Keratinocyte (primary cell): Measurements from ENCODE around the gene P3H1.
"Not testable (repeated sequence)": the region's sequence is repeated elsewhere in the genome, so short reads cannot be mapped to it uniquely, and the experiment has no call there.

Experiments
- EZH2 ChIP-seq: IDR thresholded peaks from one replicate; pipeline ENCODE4 v1.6.1; 2012; ENCODE audit warnings: inconsistent platforms, mild to moderate bottlenecking, low read length, moderate library complexity
- TF ChIP-seq, protein P1 (sequence below), 3 experiments: IDR thresholded peaks in 1 of 3; conservative IDR thresholded peaks in 1 of 3; optimal IDR thresholded peaks in 1 of 3; 2 replicates in 2 of 3; 3 replicates in 1 of 3; pipeline versions ENCODE3 to v1.5.1; 2011; ENCODE audit warnings: low read length in 3 of 3, mild to moderate bottlenecking in 3 of 3, moderate library complexity in 2 of 3, control low read depth in 1 of 3, inconsistent platforms in 1 of 3; ENCODE audit not compliant: insufficient read depth in 2 of 3; ENCODE audit errors: extremely low read depth in 1 of 3

DNA sequence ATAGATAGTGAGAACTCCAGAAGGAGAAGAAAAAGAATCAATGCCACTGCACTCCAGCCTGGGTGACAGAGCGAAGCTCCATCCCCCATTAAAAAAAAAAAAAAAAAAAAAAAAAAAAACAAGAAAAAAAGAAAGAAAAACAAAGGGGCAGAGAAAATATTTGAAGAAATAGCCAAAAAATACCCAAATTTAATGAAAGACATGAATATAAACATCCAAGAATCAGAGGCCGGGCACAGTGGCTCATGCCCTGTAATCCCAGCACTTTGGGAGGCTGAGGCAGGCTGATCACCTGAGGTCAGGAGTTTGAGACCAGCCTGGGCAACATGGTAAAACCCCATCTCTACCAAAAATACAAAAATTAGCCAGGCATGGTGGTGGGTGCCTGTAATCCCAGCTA lies 44.4 kb downstream of the P3H1 start:
- TF ChIP-seq, protein P1, sequence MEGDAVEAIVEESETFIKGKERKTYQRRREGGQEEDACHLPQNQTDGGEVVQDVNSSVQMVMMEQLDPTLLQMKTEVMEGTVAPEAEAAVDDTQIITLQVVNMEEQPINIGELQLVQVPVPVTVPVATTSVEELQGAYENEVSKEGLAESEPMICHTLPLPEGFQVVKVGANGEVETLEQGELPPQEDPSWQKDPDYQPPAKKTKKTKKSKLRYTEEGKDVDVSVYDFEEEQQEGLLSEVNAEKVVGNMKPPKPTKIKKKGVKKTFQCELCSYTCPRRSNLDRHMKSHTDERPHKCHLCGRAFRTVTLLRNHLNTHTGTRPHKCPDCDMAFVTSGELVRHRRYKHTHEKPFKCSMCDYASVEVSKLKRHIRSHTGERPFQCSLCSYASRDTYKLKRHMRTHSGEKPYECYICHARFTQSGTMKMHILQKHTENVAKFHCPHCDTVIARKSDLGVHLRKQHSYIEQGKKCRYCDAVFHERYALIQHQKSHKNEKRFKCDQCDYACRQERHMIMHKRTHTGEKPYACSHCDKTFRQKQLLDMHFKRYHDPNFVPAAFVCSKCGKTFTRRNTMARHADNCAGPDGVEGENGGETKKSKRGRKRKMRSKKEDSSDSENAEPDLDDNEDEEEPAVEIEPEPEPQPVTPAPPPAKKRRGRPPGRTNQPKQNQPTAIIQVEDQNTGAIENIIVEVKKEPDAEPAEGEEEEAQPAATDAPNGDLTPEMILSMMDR (optimal IDR thresholded peaks at IDR 0.05 in 1 of 3, IDR thresholded peaks at IDR 0.05 in 1 of 3, conservative IDR thresholded peaks at IDR 0.05 in 1 of 3; ENCODE audit: extremely low read depth in 1 of 3, insufficient read depth in 2 of 3, low read length in 3 of 3), result not testable (repeated sequence)
- not testable (repeated sequence) for TF ChIP-seq EZH2
